Stimulated activated naive CD8-positive, alpha-beta T cell treated with anti-CD3 and anti-CD28 coated beads, Interleukin-15, Interleukin-2, amounts not matched to agents 100 ng/mL and 50 ng/mL, for 24 hours (primary cell): Measurements from ENCODE around the gene CCDC38.
"Not testable (repeated sequence)": the region's sequence is repeated elsewhere in the genome, so short reads cannot be mapped to it uniquely, and the experiment has no call there.

ENCODE experiments used
- H3K27ac Mint-ChIP-seq: one replicate; pipeline ENCODE4 v1.8.0; 2021; ENCODE audit warnings: mild to moderate bottlenecking, mixed read lengths
- H3K27me3 Mint-ChIP-seq: one replicate; pipeline ENCODE4 v1.8.0; 2021; ENCODE audit warnings: mixed read lengths
- H3K36me3 Mint-ChIP-seq: one replicate; pipeline ENCODE4 v1.8.0; 2021; ENCODE audit warnings: low read depth, mixed read lengths
- H3K4me1 Mint-ChIP-seq: one replicate; pipeline ENCODE4 v1.8.0; 2021; ENCODE audit warnings: low read depth, mixed read lengths
- H3K4me3 Mint-ChIP-seq: one replicate; pipeline ENCODE4 v1.8.0; 2021; ENCODE audit warnings: mild to moderate bottlenecking, mixed read lengths
- H3K9me3 Mint-ChIP-seq: one replicate; pipeline ENCODE4 v1.8.0; 2021; ENCODE audit warnings: mixed read lengths

CCDC38 gene

DNA sequence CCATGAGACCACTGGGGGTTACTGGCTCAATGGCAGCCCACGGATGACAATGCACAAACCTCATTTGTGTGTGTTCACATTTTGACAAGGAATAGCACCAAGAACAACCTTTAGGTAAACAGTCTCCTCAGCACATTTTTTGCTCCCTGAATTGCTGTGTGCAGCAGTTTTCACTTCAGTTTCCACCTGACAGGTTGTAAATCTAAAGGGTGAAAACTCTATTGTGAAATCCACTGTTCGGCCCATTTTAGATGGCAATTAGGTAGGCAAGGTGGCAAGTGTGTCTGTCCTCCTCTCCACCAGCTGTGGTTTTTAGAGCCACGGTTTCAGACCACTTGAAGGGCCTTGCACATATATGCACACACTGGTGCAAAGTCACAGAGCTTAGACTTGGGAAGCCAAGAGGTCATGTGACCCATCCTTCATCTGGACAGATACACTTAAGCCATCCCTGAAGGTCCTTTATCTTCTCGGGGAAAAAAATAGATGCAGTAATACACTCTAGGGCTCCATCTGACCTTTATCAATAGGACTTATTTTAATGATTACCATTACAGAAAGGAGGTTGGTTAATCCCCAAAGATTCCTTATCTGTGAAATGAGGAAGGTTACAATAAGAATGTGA lies 30.5 kb upstream of the CCDC38 start:
- peaks cover 5% of the 10 kb centered on the region for H3K36me3 Mint-ChIP-seq
- H3K4me1 Mint-ChIP-seq: no peaks in the 10 kb centered on the region
- no peaks in the 10 kb centered on the region for H3K9me3 Mint-ChIP-seq
- H3K27me3 Mint-ChIP-seq: no peaks in the 10 kb centered on the region
- H3K27ac Mint-ChIP-seq: no peak overlapping the region
- no peak overlapping the region for H3K4me3 Mint-ChIP-seq

- H3K36me3 Mint-ChIP-seq: peaks cover 9% of the 10 kb centered on the region
- H3K4me3 Mint-ChIP-seq: no peak overlapping the region
- no peaks in the 10 kb centered on the region for H3K4me1 Mint-ChIP-seq
- no peaks in the 10 kb centered on the region for H3K27me3 Mint-ChIP-seq
- H3K9me3 Mint-ChIP-seq: no peaks in the 10 kb centered on the region
- H3K27ac Mint-ChIP-seq: no peak overlapping the region
Measured at GRCh38 chr12:95970905-95971304, 28.5 kb upstream of the CCDC38 start.

DNA sequence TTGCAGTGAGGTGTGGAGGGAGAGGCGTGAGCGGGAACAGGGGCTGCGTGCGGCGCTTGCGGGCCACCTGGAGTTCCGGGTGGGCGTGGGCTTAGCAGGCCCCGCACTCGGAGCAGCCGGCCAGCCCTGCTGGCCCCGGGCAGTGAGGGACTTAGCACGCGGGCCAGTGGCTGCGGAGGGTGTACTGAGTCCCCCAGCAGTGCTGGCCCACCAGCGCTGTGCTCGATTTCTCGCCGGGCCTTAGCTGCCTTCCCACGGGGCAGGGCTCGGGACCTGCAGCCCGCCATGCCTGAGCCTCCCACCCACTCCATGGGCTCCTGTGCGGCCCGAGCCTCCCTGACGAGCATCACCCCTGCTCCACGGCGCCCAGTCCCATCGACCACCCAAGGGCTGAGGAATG lies 26.7 kb upstream of the CCDC38 start:
- not testable (repeated sequence) for H3K4me1 Mint-ChIP-seq, H3K27me3 Mint-ChIP-seq, H3K36me3 Mint-ChIP-seq, H3K27ac Mint-ChIP-seq, H3K9me3 Mint-ChIP-seq, H3K4me3 Mint-ChIP-seq

DNA sequence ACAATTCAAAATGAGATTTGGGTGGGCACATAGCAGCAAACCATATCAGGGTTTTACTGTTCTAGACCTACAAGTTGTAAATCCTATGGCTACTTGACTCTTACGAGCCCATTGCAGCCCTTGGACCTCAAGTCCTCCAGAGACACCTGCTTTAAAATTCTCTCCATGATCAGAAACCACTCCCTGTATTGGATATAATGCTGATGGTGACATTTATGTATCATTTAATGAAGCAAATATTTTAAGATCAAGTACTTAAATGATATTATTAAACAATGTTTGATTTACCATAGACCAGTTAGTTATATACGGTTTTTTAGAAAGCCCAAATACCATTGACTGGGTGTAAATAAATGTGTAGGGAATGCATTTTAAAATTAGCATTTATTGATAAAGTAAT lies 24.9 kb upstream of the CCDC38 start:
- Mint-ChIP-seq H3K27me3 (no peaks in the 10 kb centered on the region), H3K4me1 (no peaks in the 10 kb centered on the region), H3K36me3 (peaks cover 5% of the 10 kb centered on the region), H3K4me3 (no peak overlapping the region), H3K9me3 (no peaks in the 10 kb centered on the region), H3K27ac (no peak overlapping the region)

- Mint-ChIP-seq H3K4me3 (no peak overlapping the region), H3K27ac (no peak overlapping the region), H3K27me3 (no peaks in the 10 kb centered on the region), H3K4me1 (no peaks in the 10 kb centered on the region), H3K36me3 (peaks cover 5% of the 10 kb centered on the region), H3K9me3 (no peaks in the 10 kb centered on the region)
Measured at GRCh38 chr12:95966287-95966870, 24.0 kb upstream of the CCDC38 start.

GRCh38 chr12:95963096-95963495 lies 20.7 kb upstream of the CCDC38 start:
- H3K4me1 Mint-ChIP-seq: no peaks in the 10 kb centered on the region
- H3K36me3 Mint-ChIP-seq: peaks cover 5% of the 10 kb centered on the region
- no peak overlapping the region for H3K4me3 Mint-ChIP-seq
- H3K9me3 Mint-ChIP-seq: no peaks in the 10 kb centered on the region
- no peaks in the 10 kb centered on the region for H3K27me3 Mint-ChIP-seq
- no peak overlapping the region for H3K27ac Mint-ChIP-seq

DNA sequence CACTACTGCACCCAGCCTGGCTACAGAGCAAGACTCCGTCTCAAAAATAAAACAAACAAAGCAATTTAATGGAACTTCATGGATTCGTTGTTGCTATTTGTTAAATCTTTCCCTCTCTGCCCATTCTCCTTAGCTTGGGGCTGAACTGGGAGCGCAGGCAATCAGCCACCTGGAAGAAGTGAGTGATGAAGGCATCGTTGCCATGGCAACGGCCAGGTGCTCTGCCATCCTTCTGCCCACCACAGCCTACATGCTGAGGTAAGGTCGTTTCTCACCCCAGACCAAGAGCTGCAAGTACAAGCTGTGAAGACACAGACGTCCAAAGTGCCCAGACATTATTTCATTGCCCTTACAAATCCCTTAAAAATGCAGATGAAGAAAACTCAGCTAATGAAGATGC lies 19.8 kb upstream of the CCDC38 start:
- H3K9me3 Mint-ChIP-seq: no peaks in the 10 kb centered on the region
- no peaks in the 10 kb centered on the region for H3K4me1 Mint-ChIP-seq
- no peak overlapping the region for H3K27ac Mint-ChIP-seq
- no peak overlapping the region for H3K4me3 Mint-ChIP-seq
- H3K27me3 Mint-ChIP-seq: no peaks in the 10 kb centered on the region
- H3K36me3 Mint-ChIP-seq: peaks cover 5% of the 10 kb centered on the region

DNA sequence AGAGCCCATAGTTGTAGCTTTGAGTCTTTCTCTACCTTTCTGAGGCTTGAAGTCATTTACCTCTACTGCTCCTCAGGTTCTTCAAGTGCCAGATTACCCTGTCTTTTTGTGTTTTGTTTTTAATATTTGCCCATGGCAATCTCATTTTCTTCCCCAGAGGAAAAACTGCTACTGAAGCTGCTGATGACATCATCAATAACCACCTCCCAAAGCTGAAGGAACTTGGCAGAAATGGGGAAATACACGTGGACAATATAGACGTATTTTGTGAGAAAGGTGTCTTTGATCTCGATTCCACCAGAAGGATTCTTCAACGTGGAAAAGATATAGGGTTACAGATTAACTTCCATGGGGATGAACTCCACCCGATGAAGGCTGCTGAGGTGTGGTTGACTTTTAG lies 17.8 kb upstream of the CCDC38 start:
- Mint-ChIP-seq H3K4me3 (no peak overlapping the region), H3K27ac (no peak overlapping the region), H3K4me1 (no peaks in the 10 kb centered on the region), H3K27me3 (no peaks in the 10 kb centered on the region), H3K9me3 (no peaks in the 10 kb centered on the region), H3K36me3 (no peaks in the 10 kb centered on the region)

DNA sequence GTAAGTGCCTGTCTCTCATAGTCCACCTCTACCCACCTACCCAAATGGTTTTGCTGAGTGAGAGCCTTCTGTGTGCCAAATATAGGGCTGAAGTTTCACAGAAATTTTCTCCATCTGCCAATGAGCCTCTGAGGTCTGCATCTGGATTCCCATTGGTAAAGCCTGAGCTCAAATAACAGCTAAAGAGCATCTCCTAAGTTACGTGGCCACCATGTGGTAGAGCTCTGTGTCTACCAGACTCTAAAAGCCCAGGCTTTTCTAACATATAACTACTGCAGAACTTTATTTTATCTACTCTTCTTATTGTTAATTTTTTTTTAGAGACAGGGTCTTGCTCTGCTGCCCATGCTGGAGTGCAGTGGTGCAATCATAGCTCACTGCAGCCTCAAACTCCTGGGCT lies 16.7 kb upstream of the CCDC38 start:
- H3K27ac Mint-ChIP-seq: no peak overlapping the region
- no peaks in the 10 kb centered on the region for H3K27me3 Mint-ChIP-seq
- no peak overlapping the region for H3K4me3 Mint-ChIP-seq
- no peaks in the 10 kb centered on the region for H3K36me3 Mint-ChIP-seq
- H3K9me3 Mint-ChIP-seq: no peaks in the 10 kb centered on the region
- no peaks in the 10 kb centered on the region for H3K4me1 Mint-ChIP-seq

- H3K27ac Mint-ChIP-seq: no peak overlapping the region
- no peaks in the 10 kb centered on the region for H3K9me3 Mint-ChIP-seq
- H3K4me1 Mint-ChIP-seq: no peaks in the 10 kb centered on the region
- H3K36me3 Mint-ChIP-seq: no peaks in the 10 kb centered on the region
- no peak overlapping the region for H3K4me3 Mint-ChIP-seq
- no peaks in the 10 kb centered on the region for H3K27me3 Mint-ChIP-seq
Measured at GRCh38 chr12:95956557-95957145, 14.2 kb upstream of the CCDC38 start.

GRCh38 chr12:95955549-95956159 lies 13.2 kb upstream of the CCDC38 start:
- Mint-ChIP-seq H3K4me3 (no peak overlapping the region), H3K4me1 (no peaks in the 10 kb centered on the region), H3K36me3 (no peaks in the 10 kb centered on the region), H3K9me3 (no peaks in the 10 kb centered on the region), H3K27me3 (peaks cover 7% of the 10 kb centered on the region), H3K27ac (no peak overlapping the region)

- H3K36me3 Mint-ChIP-seq: no peaks in the 10 kb centered on the region
- H3K27me3 Mint-ChIP-seq: peaks cover 16% of the 10 kb centered on the region
- no peaks in the 10 kb centered on the region for H3K9me3 Mint-ChIP-seq
- H3K4me3 Mint-ChIP-seq: no peak overlapping the region
- H3K27ac Mint-ChIP-seq: no peak overlapping the region
- no peaks in the 10 kb centered on the region for H3K4me1 Mint-ChIP-seq
Measured at GRCh38 chr12:95953000-95953399, 10.6 kb upstream of the CCDC38 start.

DNA sequence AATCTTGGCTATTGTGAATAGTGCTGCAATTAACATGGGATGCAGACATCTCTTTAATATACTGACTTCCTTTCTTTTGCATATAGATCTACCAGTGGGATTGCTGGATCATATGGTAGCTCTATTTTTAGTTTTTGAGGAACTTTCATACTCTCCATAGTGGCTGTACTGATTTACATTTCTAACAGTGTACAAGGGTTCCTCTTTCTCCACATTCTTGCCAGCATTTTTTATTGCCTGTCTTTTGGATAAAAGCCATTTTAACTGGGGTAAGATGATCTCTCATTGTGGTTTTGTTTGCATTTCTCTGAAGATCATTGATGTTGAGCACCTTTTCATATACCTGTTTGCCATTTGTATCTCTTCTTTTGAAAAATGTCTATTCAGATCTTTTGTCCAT lies 9.1 kb upstream of the CCDC38 start:
- Mint-ChIP-seq H3K9me3 (no peaks in the 10 kb centered on the region), H3K36me3 (no peaks in the 10 kb centered on the region), H3K4me3 (no peak overlapping the region)

GRCh38 chr12:95949477-95950206 lies 7.2 kb upstream of the CCDC38 start:
- no peak overlapping the region for H3K27ac Mint-ChIP-seq
- peaks cover 16% of the 10 kb centered on the region for H3K27me3 Mint-ChIP-seq
- no peaks in the 10 kb centered on the region for H3K36me3 Mint-ChIP-seq
- H3K9me3 Mint-ChIP-seq: no peaks in the 10 kb centered on the region
- H3K4me1 Mint-ChIP-seq: no peaks in the 10 kb centered on the region
- H3K4me3 Mint-ChIP-seq: no peak overlapping the region

More for the DNA sequence above, 9.1 kb upstream of the CCDC38 start:
- Mint-ChIP-seq H3K27me3 (peaks cover 16% of the 10 kb centered on the region), H3K4me1 (no peaks in the 10 kb centered on the region), H3K27ac (no peak overlapping the region)

DNA sequence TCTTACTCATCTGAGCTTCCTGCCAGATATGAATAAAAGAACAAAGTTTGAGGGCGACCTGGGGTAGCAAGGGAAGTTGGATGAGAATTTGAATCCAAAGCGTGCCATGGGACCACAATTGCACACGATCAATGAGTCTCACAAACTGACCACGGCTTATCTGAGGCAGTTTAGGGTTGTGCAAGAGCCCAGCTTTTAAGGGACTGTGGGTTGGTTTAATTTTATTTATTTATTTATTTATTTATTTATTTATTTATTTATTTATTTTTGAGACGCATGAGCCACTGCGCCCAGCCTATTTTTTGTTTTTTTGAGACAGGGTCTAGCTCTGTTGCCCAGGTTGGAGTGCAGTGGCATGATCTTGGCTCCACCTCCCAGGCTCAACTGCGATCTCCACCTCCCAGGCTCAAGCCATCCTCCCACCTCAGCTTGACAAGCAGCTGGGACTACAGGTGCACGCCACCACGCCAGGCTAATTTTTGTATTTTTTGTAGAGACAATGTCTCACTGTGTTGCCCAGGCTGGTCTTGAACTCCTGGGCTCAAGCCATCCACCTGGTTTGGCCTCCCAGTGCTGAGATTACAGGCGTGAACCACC lies 1.8 kb upstream of the CCDC38 start:
- Mint-ChIP-seq H3K27me3 (no peaks in the 10 kb centered on the region), H3K9me3 (no peaks in the 10 kb centered on the region), H3K4me1 (peaks cover 9% of the 10 kb centered on the region), H3K27ac (no peak overlapping the region), H3K36me3 (no peaks in the 10 kb centered on the region), H3K4me3 (peak overlapping the region; percentile 93)
